GM18505 (cell line): Measurements from ENCODE around the gene UBR4.
A peak's percentile ranks its signal among the peaks of the same experiment; 100 is the strongest.
"Not testable (repeated sequence)": the region's sequence is repeated elsewhere in the genome, so short reads cannot be mapped to it uniquely, and the experiment has no call there.

Experiments used
- ATAC-seq: cut with Tn5 transposase; IDR thresholded peaks from one replicate; pipeline ENCODE4 v1.9.1; 2021; ENCODE audit not compliant: unreplicated experiment
- POLR2A ChIP-seq: IDR thresholded peaks from 4 replicates; pipeline ENCODE4 v1.6.1; 2011; ENCODE audit warnings: borderline replicate concordance; ENCODE audit not compliant: insufficient read depth, insufficient read length; ENCODE audit errors: extremely low read depth

The UBR4 gene

GRCh38 chr1:19209990-19210771 is at the start of gene UBR4:
Gene UBR4 (minus strand): TSS chr1:19210266. CDS start chr1:19210248, 18 bp downstream.
- ATAC-seq, result peak; percentile 86
- TF ChIP-seq POLR2A, result peak; percentile 89

GRCh38 chr1:19258353-19258752 is 48.3 kb upstream of the UBR4 start:
- TF ChIP-seq POLR2A, result no peak
- ATAC-seq, result no peak

GRCh38 chr1:19257178-19257914 is 47.3 kb upstream of the UBR4 start:
- no peak for ATAC-seq
- no peak for TF ChIP-seq POLR2A

GRCh38 chr1:19256301-19256700 is 46.2 kb upstream of the UBR4 start:
- ATAC-seq, result not testable (repeated sequence)

GRCh38 chr1:19255288-19255687 is 45.2 kb upstream of the UBR4 start:
- TF ChIP-seq POLR2A, result no peak
- ATAC-seq, result no peak

- no peak for ATAC-seq
- TF ChIP-seq POLR2A, result no peak
Observed at GRCh38 chr1:19254416-19254815, 44.4 kb upstream of the UBR4 start.

- peak; percentile 74 for ATAC-seq
- TF ChIP-seq POLR2A, result peak; percentile 94
Observed at GRCh38 chr1:19251305-19252196, 41.5 kb upstream of the UBR4 start, which contains the start of the genes EMC1 and MRTO4. Gene EMC1 (minus strand): TSS chr1:19251524. CDS start chr1:19251509, 15 bp downstream. Gene MRTO4 (plus strand): TSS chr1:19251805. CDS start chr1:19251836, 31 bp downstream.

GRCh38 chr1:19250629-19251304 is 40.7 kb upstream of the UBR4 start:
- no peak for ATAC-seq

GRCh38 chr1:19240673-19241538 is 30.8 kb upstream of the UBR4 start:
- no peak for ATAC-seq
- no peak for TF ChIP-seq POLR2A

More at GRCh38 chr1:19250629-19251304, 40.7 kb upstream of the UBR4 start:
- no peak for TF ChIP-seq POLR2A

GRCh38 chr1:19239876-19240275 is 29.8 kb upstream of the UBR4 start:
- ATAC-seq, result no peak
- TF ChIP-seq POLR2A, result no peak

GRCh38 chr1:19234224-19234623 is 24.2 kb upstream of the UBR4 start:
- no peak for ATAC-seq
- no peak for TF ChIP-seq POLR2A

- no peak for TF ChIP-seq POLR2A
- no peak for ATAC-seq
Observed at GRCh38 chr1:19232524-19232846, 22.4 kb upstream of the UBR4 start.

GRCh38 chr1:19231736-19232523 is 21.9 kb upstream of the UBR4 start:
- not testable (repeated sequence) for ATAC-seq
